OCI-LY3 (cell line): ENCODE results near the gene ID1.
"Not testable (repeated sequence)": the region's sequence is repeated elsewhere in the genome, so short reads cannot be mapped to it uniquely, and the experiment has no call there.

Experiments used
- CTCF ChIP-seq: fragments of 200-600, 300-600 bp; sonication (generic); IDR thresholded peaks from 2 replicates; pipeline ENCODE4 v1.5.1; 2014; ENCODE audit warnings: antibody characterized with exemption, low read length, low read depth
- EZH2phosphoT487 ChIP-seq: fragments of 200-600 bp; shearing (Covaris generic); IDR thresholded peaks from 2 replicates; pipeline ENCODE4 v1.6.1; 2018; ENCODE audit warnings: antibody characterized with exemption, mixed run types, low read depth

GRCh38 chr20:31648104-31648503, 43.0 kb downstream of the ID1 start:
- TF ChIP-seq CTCF, EZH2phosphoT487: not testable (repeated sequence)
